GDM1 (cell line): Measurements from ENCODE around the gene TCF4.

Source experiments
- DNase-seq: peaks from one replicate; lab custom pipeline; 2025; lab: John Stamatoyannopoulos, UW

The TCF4 gene

DNA sequence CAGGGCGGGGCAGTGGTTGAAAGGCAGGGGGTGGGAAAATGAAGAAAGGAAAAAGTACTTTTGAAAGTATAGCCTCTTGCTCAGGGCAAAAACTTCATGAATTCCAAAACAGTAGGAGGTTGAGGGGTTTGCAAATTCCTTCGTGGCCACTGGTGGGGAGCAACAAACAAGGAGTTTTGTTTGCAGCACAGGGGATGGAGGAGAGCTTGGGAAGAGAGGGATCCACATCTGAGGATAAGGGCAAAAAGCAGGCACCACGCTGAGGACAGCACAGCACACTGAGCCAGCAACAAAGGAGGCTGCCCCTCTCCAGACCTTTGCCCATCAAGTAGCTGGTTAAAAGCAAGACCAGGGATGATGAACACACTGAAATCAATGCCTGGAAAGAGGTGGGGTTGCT lies 148.9 kb downstream of the TCF4 start:
- no peak for DNase-seq

DNA sequence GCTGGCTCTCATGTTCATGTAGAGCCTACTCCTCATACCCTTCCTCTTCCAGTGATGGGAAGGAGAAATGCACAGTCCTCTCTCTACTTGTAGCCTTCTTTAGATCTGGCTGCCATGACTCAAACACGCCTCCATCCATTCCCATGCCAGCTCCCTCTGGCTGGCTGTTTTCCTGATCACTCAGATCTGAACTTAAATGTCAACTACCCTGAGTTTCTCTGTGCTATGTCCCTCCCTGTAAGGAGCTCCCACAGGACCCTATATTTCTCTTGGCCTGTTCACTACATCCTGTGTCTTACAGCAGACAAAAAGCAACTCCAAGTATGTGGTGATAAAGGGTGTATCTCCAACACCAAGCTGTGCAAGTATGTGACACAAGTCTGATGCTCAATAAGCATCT lies 152.4 kb downstream of the TCF4 start:
- no peak for DNase-seq

DNA sequence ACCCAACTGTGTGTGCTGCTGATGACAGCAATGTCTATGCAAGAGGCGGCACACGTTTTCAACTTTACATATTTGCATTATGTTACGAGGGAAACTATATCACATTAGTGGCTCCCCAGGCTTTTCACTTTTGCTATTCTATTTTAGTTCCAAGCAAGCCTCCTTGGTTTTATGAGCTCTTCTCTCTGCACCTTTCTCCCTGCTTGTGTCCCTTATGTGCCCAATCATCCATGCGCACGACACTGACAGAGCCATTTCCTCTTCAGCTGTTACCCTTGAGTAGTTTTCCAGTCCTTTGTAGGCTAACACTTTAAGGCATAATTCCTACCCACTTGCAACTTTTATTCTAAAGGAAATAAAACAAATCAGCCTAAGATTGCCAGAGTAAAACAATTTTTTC lies 154.3 kb downstream of the TCF4 start:
- DNase-seq = no peak

DNA sequence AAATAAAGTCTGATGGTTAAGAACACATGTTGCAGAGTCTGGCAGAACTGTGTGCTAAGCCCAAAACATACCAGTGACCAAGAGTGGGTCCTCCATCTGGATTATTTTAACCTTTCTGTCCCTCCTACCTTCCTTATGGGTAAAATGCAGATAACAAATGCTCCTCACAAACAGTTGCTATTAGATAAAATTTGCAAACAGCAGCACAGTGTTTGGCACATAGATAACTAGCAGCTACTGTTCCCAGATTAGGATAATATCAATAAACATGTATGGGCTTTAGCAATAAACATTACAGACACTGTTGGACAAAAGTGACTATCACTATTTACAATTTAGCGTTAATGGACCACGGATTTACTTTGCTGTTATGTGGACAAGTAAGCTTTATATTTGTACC lies 154.9 kb downstream of the TCF4 start:
- DNase-seq = no peak

DNA sequence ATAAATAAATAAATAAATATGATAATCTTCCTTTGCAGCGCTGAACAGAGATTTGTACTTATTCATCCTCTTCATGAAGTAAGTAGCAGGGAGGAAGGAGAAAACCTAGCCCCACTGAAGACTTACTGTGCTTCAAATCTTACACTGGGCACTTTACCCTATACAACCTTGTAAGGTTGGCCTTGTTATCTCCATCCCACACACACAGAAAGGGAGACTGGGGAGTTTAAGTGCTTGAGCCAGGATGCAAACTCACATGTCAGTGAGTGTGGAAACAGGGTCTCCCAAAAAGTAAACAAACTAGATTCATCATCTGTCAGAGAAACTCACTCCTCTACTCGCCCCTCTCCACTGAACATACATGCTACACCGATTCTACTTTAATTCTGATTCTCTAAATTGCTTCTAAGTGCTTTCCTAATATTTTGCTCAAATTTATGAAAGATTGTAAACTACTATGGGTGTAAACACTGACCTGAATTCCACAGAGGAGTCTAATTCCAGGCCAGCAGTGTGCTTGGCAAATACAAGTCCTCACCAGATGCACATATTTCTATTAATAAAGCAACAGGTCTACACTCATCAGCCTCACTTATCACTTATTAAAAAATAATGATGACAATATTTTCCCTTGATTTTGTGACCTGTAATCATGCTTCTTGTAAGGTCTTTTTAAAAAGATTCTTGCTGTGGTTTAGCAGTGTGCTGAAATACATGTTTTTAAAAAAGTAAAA lies 155.5 kb downstream of the TCF4 start:
- DNase-seq = no peak

DNA sequence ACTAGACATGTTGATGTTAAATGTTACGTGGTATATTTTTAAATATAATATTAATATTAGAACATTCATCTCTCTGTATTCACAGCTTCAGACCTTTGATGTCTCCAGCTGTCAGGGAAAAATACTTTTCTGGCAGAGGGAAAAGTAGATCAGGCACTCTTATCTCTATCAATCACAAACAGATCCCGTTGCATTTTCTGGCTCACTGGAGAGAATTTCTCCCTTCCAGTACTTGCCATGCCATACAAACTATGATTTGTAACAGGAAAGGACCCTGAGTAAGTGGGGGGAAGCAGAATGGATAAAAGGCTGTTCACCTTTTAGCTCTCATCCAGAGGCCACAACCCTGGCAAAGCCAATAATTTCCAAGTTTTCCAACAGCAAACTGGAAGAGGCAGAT lies 158.0 kb downstream of the TCF4 start:
- no peak for DNase-seq

DNA sequence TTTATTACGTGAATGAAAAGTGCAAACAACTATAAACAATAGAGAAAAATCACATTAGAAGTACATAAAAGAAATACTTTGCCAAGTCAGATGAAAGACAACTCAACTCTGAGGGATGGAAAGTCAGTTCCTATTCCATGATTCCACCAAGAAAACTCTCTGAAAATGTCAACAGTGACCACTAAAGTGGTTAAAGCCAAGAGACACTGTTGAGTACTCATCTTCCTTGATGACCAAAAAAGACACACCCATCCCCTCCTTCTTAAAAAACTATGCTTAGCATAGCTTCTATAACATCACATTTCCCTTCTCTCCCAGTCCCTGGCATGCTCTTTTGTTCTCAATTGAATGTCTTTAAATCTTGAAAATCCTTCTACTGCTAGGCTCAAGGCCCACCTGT lies 160.0 kb downstream of the TCF4 start:
- DNase-seq = no peak

DNA sequence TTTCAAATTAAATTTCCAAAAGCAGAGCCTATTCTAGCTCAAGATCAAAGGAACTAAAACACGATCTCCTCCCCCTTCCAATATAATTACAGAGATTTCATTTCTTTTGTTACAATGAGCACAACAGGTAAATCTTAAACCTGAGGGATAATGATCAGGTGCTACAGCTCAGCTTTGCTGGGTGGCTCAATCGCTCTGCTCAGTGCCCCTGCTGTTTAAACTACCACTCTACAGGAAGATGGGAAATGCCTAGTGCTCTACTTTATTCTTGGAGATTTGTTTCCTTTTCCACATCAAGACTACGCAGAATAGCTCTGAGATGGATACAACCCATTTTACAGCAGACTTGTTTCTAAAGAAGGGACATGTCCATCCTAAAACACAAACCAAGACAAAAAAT lies 162.3 kb downstream of the TCF4 start:
- DNase-seq = no peak

DNA sequence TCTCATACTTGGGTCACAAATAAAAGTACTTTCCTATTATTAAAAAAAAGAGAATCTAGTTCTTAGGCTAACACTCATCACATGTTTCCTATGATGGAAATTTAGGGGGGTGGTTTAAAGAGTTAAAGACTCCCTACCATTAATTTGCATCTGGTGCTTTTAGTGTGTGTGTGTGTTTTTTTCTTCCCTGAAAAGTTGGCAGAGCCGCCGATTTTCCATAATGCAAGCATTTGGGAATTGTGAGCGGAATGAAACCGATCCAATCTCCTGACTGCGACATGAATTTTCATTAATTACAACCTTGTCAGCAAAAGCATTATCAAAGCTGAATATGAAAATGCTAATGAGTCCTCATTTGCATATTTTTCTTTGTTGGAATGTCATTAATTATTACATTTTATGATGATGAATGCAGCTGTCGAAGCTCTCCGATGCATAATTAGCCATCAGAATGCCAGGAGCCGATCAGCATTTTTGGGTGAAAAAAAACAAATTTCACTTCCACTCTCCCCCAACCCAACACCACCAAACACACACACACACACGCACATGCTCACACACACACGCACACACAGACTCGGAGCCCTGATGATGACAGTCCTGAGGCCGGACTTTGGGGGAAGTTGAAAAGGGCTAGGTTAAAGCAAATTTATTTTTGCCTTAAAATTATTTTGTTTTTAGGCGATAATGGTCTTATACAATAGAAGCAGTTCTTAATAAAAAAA lies 165.4 kb downstream of the TCF4 start:
- no peak for DNase-seq

DNA sequence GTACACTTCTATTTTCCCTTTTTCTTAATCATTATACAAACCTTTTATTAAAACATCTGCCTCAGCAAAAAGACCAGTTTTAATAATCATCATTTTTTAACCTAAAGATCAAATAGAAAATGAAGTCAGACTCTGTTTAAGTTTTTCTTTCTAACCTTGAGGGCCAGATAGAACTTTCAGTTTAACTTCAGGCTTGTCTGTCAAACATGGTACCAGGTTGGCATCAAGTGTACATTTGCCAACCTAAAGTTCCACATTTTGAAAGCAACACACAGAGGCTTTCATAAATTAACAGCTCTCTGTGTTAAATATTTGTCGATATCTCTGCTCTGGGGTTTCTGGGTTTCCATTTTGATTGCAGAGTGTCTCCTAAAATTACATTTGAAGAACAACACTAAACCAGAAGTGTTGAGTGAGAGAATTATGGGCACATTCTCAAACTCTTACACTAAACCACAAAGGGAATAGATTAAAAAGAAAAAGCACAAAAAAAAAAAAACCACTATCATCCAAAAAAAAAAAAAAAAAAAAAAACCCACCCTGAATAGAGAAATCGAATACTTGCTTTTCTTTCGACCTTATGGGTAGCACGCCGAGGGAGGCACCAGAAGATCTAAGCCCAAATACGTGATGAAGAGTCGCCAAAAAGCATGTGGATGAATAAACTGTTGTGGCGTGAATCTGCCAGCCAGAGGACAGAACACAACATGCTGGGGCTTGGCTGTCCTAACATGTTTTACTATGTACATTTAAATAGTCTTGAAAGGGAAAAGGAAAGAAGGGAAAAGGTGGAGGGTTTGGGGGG lies 166.2 kb downstream of the TCF4 start:
- DNase-seq = no peak

DNA sequence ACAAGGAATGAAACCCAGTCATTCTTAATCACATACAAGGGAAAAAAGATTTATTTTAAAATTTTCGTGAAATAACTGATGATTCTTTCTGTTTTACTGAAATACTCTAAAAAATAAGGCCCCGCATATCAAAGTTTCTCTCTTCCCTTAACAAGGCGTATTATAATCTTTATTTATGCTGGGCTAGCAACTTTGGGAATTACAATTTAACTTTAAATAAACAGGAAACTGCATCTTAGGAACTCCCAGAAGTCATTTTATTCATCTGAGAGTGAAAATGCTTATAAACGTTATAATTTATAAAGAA lies 166.7 kb downstream of the TCF4 start:
- no peak for DNase-seq

DNA sequence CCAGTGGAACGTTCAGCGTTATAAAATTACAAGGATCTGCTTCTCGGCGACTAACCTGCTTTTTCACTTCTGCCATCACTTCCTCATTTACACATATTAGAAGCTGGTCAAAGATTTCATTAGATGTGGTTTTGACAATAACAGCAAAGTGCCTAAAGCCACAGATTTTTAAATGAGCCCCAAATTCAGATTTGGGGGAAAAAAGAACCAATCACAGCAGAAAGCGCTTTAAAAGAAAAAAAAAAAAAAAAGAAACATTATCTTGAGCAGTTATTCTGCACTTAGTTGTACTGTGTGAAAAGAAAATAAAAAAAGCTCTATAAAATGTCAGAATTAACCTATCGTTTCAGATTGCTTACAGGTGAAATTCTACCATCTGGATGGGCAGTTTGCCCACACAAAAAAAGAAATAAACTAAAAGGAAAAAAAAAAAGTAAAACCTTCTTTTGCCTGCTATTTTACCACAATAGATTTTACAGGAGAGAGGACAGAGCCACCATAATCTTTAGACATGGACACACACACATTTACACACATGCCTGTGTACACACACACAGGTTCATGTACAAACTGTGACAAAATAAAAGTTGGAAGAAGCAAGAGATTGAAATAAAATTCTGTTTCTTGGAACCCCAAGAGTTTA lies 167.2 kb downstream of the TCF4 start:
- no peak for DNase-seq

DNA sequence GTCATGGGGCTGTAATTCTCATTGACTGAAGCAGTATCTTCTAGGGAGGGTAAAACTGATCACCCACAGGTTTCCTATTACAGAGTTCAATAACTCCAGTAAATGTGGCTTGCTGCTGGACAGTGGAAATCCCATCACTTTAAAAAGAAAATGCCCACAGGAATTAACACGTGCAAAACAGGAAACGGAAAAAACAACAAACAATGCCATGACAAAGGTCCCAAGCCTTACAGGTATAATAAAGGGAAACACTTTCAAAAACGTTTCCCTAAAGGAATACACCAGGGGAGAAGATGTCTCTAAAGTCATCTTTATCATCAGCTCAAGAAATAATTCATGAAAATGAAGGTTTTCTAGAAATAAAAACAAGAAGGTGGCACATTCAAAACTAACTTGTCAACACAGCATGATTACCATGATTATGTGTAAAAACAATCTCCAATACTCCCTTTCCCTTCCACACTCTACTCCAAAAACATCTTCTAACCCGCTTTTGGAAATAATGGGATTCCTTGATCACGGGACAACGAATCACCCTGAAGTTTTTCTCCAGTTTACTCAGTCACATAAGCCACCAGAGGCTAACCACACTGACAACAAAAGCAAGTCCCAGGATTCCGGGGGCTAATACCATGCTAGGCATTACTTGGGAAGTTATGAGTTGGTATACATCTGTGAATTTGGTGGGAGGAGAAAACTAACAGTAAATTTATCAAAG lies 167.9 kb downstream of the TCF4 start:
- DNase-seq = no peak

DNA sequence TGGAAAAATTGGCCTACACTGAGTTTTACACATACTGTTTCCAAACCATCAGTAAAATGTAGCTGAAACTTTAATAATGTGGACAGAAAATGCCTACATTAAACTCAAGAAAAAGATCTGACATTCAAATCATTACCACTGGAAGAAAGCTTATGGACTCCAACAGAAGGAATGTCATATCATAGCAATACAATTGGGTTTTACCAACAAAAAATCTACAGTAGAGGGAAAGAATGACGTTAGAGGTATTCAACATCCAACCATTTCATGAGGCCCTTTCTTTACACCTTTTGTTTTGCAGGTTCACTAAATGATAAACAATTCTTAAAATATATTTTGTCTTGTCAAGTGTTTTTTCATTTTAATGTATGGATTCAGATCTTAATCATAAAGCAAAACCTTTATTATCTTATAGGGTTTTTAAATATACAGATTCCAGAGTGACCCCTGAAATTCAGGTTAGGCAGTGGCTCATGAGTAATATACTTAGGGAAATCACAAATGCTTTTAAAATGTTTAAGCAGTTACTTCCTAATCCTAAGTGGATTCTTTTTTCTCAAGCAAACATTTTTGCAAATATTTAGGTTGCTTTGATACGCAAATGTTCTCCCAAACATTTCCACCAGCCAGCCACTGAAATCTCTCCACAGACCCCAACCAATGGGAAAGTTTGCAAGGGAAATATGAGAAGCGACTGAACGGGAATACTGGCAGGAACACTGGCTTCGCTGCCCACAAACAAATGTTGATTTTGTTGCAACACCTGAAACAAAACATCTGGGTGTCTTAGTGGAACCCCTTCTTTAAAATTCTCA lies 168.7 kb downstream of the TCF4 start:
- DNase-seq = no peak

DNA sequence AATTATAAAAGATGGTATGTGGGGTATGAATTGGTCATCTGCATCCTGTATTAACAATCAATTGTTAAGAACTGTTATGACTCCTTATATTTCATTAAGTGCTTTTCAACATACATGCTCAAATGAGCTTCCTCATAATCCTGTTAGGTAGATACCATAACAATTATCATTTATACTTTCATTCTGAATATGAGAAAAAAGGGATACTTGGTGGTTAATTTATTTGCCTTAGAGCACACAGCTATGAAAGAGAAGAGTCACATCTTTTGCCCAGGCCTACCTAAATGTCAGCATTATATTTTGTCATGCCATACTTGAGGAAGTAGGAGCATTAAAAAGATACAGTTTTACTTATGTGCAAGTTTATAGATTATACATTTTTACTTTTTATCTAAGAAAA lies 169.6 kb downstream of the TCF4 start:
- no peak for DNase-seq

DNA sequence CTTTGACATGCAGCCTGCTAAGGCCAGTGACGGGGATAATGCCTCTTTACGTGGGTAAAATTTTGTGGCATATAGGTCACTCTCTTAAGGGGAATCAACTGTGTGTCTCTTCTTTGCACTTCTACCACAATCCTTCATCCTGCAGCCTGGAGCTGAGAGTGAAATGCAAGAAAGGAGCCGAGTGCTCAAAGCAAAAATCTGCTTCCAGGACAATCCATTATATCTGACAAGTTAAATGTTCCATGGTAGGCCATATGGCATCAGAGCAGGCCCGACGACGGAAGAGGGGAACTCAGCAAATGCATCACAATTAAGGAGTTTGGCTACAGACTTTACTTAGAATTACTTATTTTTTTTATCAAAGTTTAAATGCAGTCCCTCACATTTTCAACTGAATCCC lies 171.2 kb downstream of the TCF4 start:
- DNase-seq = no peak

DNA sequence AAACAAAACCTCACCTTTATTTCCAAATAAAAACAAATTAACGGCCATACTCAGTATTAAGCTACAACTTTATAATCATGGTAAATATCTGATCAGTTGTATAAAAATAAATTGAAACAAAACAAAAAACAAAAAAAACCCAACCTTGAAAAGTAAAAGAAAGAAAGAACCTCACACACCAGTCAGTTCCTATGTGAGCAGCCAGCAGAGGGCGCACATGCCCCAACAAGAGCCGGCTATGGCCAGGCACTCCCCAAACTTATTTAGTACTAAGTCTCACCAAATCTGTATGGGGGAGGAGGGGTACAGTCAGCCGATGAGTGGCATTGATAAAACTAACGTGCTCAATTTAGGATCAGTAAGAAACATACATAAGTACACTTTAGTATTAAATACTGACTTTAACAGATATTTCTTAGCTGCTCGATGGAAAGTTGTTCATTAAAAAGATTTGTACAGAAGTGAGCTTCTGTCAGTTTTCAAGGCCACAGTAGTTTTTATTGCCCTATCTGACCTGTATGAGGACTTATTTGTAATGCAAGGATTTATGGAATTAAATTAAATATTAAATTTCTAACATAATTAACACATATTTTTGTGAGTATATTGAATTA lies 172.6 kb downstream of the TCF4 start:
- peak; percentile 25 for DNase-seq

DNA sequence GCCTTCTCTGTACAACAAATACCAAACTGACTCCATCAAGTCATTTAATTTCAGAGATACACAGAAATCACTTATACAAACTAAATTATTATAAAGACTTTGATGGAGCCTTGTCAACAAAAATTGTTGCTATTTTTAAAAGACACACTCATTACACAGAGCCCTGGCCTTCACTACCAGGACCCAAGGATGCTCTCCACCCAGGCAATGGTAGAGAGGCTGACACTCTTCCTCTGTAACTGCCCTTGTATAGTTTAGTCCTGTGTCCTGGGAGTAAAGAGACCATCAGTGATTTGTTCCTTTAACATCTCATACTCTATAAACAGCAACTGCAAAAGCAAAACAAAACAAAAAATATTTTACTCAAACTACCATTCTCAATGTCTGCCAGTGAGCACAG lies 173.5 kb downstream of the TCF4 start:
- no peak for DNase-seq

DNA sequence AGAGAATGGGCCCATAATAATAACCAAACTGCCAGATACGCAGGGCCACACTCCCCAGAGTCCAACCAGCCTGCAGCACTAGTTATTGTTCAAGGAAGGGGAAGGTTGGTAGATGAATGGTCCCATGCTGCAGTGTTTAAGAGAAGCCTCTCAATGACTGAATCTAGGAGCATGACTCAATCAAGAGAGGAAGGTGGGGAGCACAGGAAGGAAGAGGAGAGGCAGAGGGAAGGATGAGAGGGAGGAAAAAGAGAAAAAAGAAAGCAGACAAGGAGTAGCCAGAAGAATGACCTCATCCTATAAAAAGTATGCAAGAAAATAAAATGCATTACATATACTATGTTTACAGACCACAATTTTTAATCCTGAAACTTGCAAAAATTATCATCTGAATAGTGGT lies 174.5 kb downstream of the TCF4 start:
- DNase-seq = no peak

DNA sequence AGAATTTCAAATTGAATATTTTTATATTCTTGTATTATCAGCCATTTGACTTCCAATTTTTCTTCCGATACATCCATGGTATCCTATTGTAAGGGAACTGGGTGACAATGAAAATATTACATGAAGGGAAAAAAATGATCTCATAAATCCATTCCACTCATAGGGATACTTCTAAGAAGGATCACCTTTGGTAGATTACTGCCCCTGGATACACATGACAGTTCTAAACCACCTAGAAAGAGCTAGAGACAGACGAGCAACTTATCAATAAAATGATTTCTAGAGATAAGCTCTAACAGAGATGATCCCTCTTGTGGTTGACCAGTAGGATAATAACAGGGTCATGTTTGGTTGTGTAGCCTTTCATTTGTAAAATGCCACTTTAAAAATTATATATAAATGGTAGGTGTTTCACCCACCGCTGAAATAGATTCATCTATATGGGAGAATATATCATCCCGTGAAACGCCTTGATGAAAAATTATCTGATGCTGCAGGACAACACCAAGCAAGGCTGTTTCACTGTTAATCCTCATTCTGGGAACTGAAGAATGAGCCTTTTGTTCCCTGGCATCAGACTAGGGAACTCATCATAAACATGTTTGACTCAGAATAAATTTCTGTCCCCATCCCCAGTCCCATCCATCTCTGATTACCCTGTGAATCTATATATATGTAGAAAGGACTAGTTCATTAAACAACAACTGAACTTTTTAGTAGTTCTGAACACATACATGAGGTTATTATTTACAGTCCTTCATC lies 180.0 kb downstream of the TCF4 start:
- no peak for DNase-seq
